ENCODE data around the gene TK2. TPM values are rescaled to one million over a fixed set of nuclear protein-coding genes. Genes with fewer than 3 reads are reported as not detected.

The TK2 gene
- total and polyA plus RNA-seq, 4 donors, result 10.5 to 31.9 (median 21.0) TPM

- H3K9ac ChIP-seq (ENCODE audit: low read depth in 1 of 2, low read length in 2 of 2), result no peak overlapping the region
- H3K36me3 ChIP-seq (ENCODE audit: control insufficient read depth in 4 of 4, insufficient read depth in 3 of 4, low read depth in 1 of 4, low read length in 3 of 4), result no peaks in the 10 kb centered on the region
- no peak for DNase-seq (ENCODE audit: low spot score)
- TF ChIP-seq FOXA2 (IDR thresholded peaks at IDR 0.05), result no peak
- no peak for TF ChIP-seq HNF4A (conservative IDR thresholded peaks at IDR 0.05)
- TF ChIP-seq JUND (IDR thresholded peaks at IDR 0.05), result no peak
- no peak for TF ChIP-seq HNF4G (IDR thresholded peaks at IDR 0.05)
- TF ChIP-seq, protein P1, sequence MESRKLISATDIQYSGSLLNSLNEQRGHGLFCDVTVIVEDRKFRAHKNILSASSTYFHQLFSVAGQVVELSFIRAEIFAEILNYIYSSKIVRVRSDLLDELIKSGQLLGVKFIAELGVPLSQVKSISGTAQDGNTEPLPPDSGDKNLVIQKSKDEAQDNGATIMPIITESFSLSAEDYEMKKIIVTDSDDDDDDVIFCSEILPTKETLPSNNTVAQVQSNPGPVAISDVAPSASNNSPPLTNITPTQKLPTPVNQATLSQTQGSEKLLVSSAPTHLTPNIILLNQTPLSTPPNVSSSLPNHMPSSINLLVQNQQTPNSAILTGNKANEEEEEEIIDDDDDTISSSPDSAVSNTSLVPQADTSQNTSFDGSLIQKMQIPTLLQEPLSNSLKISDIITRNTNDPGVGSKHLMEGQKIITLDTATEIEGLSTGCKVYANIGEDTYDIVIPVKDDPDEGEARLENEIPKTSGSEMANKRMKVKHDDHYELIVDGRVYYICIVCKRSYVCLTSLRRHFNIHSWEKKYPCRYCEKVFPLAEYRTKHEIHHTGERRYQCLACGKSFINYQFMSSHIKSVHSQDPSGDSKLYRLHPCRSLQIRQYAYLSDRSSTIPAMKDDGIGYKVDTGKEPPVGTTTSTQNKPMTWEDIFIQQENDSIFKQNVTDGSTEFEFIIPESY (IDR thresholded peaks at IDR 0.05), result no peak
- no peak overlapping the region for H3K4me3 ChIP-seq (ENCODE audit: low read depth in 1 of 3, low read length in 3 of 3)
- no peaks in the 10 kb centered on the region for H3K4me1 ChIP-seq (ENCODE audit: control insufficient read depth in 4 of 4, insufficient read depth in 4 of 4, low read length in 3 of 4)
- H3K9me3 ChIP-seq (ENCODE audit: control insufficient read depth in 4 of 4, low read length in 3 of 4), result no peaks in the 10 kb centered on the region
- no peak overlapping the region for H3K27ac ChIP-seq (ENCODE audit: low read depth in 1 of 2, low read length in 2 of 2)
- no peaks in the 10 kb centered on the region for H3K27me3 ChIP-seq (ENCODE audit: control insufficient read depth in 4 of 4, insufficient read depth in 4 of 4, low read length in 3 of 4)
- 96% methylated on average over 3 of the region's 3 CpGs for WGBS
Observed at GRCh38 chr16:66592241-66592640, 42.3 kb upstream of the TK2 start.

DNA sequence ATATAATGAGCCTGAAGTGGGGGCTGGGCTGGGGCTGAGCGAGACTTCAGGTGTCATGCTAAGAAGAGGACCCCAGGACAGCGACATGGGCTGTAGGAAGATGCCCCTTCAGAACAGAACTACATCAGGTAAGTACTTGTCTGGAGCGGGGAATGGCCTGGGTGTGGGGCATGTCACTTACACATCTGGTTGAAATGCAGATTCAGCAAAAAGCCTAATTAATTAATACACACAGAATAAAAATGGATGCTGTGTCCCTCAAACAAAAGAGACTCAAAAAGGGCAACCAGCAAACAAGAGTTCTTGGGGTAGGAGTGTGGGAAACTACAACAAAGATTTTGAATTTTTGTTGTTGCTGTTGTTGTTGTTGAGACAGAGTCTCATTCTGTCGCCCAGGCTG lies 41.1 kb upstream of the TK2 start:
- no peaks in the 10 kb centered on the region for H3K27me3 ChIP-seq (ENCODE audit: control insufficient read depth in 4 of 4, insufficient read depth in 4 of 4, low read length in 3 of 4)
- H3K4me1 ChIP-seq (ENCODE audit: control insufficient read depth in 4 of 4, insufficient read depth in 4 of 4, low read length in 3 of 4), result no peaks in the 10 kb centered on the region
- H3K9me3 ChIP-seq (ENCODE audit: control insufficient read depth in 4 of 4, low read length in 3 of 4), result no peaks in the 10 kb centered on the region
- DNase-seq (ENCODE audit: low spot score), result no peak
- no peak overlapping the region for H3K27ac ChIP-seq (ENCODE audit: low read depth in 1 of 2, low read length in 2 of 2)
- no peaks in the 10 kb centered on the region for H3K36me3 ChIP-seq (ENCODE audit: control insufficient read depth in 4 of 4, insufficient read depth in 3 of 4, low read depth in 1 of 4, low read length in 3 of 4)
- 98% methylated on average over 4 of the region's 4 CpGs for WGBS
- H3K9ac ChIP-seq (ENCODE audit: low read depth in 1 of 2, low read length in 2 of 2), result no peak overlapping the region
- no peak overlapping the region for H3K4me3 ChIP-seq (ENCODE audit: low read depth in 1 of 3, low read length in 3 of 3)
- TF ChIP-seq JUND (IDR thresholded peaks at IDR 0.05) (no peak), HNF4G (IDR thresholded peaks at IDR 0.05) (no peak), CTCF (IDR thresholded peaks at IDR 0.05; ENCODE audit: low read depth, low read length, missing input control) (no peak), TAF1 (conservative IDR thresholded peaks at IDR 0.05) (no peak), HNF4A (conservative IDR thresholded peaks at IDR 0.05) (no peak), EGR1 (IDR thresholded peaks at IDR 0.05; ENCODE audit: low read depth in 2 of 2) (no peak), FOXA2 (IDR thresholded peaks at IDR 0.05) (no peak), GABPA (IDR thresholded peaks at IDR 0.05 in 1 of 2, conservative IDR thresholded peaks at IDR 0.05 in 1 of 2) (no peak), YY1 (IDR thresholded peaks at IDR 0.05) (no peak), RAD21 (IDR thresholded peaks at IDR 0.05) (no peak), NR2F2 (IDR thresholded peaks at IDR 0.05) (no peak), SP1 (IDR thresholded peaks at IDR 0.05) (no peak), RXRA (IDR thresholded peaks at IDR 0.05) (no peak)
- TF ChIP-seq, protein P2, sequence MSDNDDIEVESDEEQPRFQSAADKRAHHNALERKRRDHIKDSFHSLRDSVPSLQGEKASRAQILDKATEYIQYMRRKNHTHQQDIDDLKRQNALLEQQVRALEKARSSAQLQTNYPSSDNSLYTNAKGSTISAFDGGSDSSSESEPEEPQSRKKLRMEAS (IDR thresholded peaks at IDR 0.05), result no peak
- TF ChIP-seq, protein P3, sequence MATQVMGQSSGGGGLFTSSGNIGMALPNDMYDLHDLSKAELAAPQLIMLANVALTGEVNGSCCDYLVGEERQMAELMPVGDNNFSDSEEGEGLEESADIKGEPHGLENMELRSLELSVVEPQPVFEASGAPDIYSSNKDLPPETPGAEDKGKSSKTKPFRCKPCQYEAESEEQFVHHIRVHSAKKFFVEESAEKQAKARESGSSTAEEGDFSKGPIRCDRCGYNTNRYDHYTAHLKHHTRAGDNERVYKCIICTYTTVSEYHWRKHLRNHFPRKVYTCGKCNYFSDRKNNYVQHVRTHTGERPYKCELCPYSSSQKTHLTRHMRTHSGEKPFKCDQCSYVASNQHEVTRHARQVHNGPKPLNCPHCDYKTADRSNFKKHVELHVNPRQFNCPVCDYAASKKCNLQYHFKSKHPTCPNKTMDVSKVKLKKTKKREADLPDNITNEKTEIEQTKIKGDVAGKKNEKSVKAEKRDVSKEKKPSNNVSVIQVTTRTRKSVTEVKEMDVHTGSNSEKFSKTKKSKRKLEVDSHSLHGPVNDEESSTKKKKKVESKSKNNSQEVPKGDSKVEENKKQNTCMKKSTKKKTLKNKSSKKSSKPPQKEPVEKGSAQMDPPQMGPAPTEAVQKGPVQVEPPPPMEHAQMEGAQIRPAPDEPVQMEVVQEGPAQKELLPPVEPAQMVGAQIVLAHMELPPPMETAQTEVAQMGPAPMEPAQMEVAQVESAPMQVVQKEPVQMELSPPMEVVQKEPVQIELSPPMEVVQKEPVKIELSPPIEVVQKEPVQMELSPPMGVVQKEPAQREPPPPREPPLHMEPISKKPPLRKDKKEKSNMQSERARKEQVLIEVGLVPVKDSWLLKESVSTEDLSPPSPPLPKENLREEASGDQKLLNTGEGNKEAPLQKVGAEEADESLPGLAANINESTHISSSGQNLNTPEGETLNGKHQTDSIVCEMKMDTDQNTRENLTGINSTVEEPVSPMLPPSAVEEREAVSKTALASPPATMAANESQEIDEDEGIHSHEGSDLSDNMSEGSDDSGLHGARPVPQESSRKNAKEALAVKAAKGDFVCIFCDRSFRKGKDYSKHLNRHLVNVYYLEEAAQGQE (IDR thresholded peaks at IDR 0.05), result no peak
- TF ChIP-seq, protein P1 (IDR thresholded peaks at IDR 0.05), result no peak

Data from liver (tissue), 9 donors.